Activated CD8-positive, alpha-beta memory T cell treated with anti-CD3 and anti-CD28 coated beads for 1 hour (primary cell): ENCODE measurements around the gene SEL1L3.

Source experiments
- DNase-seq, 2 donors: peaks; one replicate each; pipeline ENCODE4 v3.0.0-alpha.2; 2020; ENCODE audit warnings: low read depth in 1 of 2; ENCODE audit errors: extremely low read depth in 1 of 2

The SEL1L3 gene

GRCh38 chr4:25759101-25759500 lies 103.7 kb downstream of the SEL1L3 start:
- DNase-seq, result no peak

GRCh38 chr4:25757452-25757851 lies 105.3 kb downstream of the SEL1L3 start:
- DNase-seq, result no peak

- no peak for DNase-seq
Measured at GRCh38 chr4:25756503-25756902, 106.3 kb downstream of the SEL1L3 start.

- DNase-seq, result no peak
Measured at GRCh38 chr4:25755911-25756310, 106.9 kb downstream of the SEL1L3 start.

- no peak for DNase-seq
Measured at GRCh38 chr4:25753239-25753638, 109.5 kb downstream of the SEL1L3 start.

GRCh38 chr4:25750874-25751273 lies 111.9 kb downstream of the SEL1L3 start:
- DNase-seq, result no peak

- no peak for DNase-seq
Measured at GRCh38 chr4:25749150-25749794, 113.5 kb downstream of the SEL1L3 start.

GRCh38 chr4:25743971-25744370 lies 118.8 kb downstream of the SEL1L3 start:
- no peak for DNase-seq

- DNase-seq, result no peak
Measured at GRCh38 chr4:25729564-25729963, 133.2 kb downstream of the SEL1L3 start.

- no peak for DNase-seq
Measured at GRCh38 chr4:25728886-25729285, 133.9 kb downstream of the SEL1L3 start.

- no peak for DNase-seq
Measured at GRCh38 chr4:25727711-25728493, 134.9 kb downstream of the SEL1L3 start.

- DNase-seq, result no peak
Measured at GRCh38 chr4:25725870-25726269, 136.9 kb downstream of the SEL1L3 start.

GRCh38 chr4:25723409-25723808 lies 139.4 kb downstream of the SEL1L3 start:
- DNase-seq, result no peak

- no peak for DNase-seq
Measured at GRCh38 chr4:25722964-25723363, 139.8 kb downstream of the SEL1L3 start.

- DNase-seq, result no peak
Measured at GRCh38 chr4:25713812-25714211, 149.0 kb downstream of the SEL1L3 start.

- no peak for DNase-seq
Measured at GRCh38 chr4:25712611-25713010, 150.2 kb downstream of the SEL1L3 start.

GRCh38 chr4:25710637-25711036 lies 152.2 kb downstream of the SEL1L3 start:
- DNase-seq, result no peak

GRCh38 chr4:25704516-25704915 lies 158.3 kb downstream of the SEL1L3 start:
- DNase-seq, result no peak

GRCh38 chr4:25703731-25704388 lies 158.9 kb downstream of the SEL1L3 start:
- no peak for DNase-seq

- DNase-seq, result no peak
Measured at GRCh38 chr4:25702848-25703247, 159.9 kb downstream of the SEL1L3 start.

- DNase-seq, result no peak
Measured at GRCh38 chr4:25700661-25701060, 162.1 kb downstream of the SEL1L3 start.

GRCh38 chr4:25697516-25697915 lies 165.3 kb downstream of the SEL1L3 start:
- no peak for DNase-seq
